Measurements from ENCODE around the gene MX1. TPM values are rescaled to one million over a fixed set of nuclear protein-coding genes. Genes with fewer than 3 reads are reported as not detected.

The MX1 gene
- total RNA-seq, 2 experiments from 2014 or later = 39.4 to 40.0 TPM

- no peaks in the 10 kb centered on the region for H3K4me1 Mint-ChIP-seq (ENCODE audit: low read depth)
- DNase-seq (no peak), ATAC-seq (no peak)
- ChIA-PET CTCF (interaction anchor here (1.6 kb wide), 1 partner anchor 182 kb away, joined by 4 read pairs; no protein-coding TSS in a partner anchor), POLR2A (no interaction called here)
- intact Hi-C loops (cut with micrococcal nuclease) = no loop called here
- no peaks in the 10 kb centered on the region for H3K36me3 Mint-ChIP-seq (ENCODE audit: low read depth)
- no peaks in the 10 kb centered on the region for H3K9me3 Mint-ChIP-seq
- peaks cover 15% of the 10 kb centered on the region for H3K27me3 Mint-ChIP-seq
- no peak overlapping the region for H3K27ac Mint-ChIP-seq
- H3K4me3 Mint-ChIP-seq = no peak overlapping the region
- no peak for TF ChIP-seq CTCF (IDR thresholded peaks at IDR 0.05)
These were observed 39.2 kb downstream of the MX1 start for GRCh38 chr21:41465176-41465781.

GRCh38 chr21:41466024-41466820 lies 40.2 kb downstream of the MX1 start:
- POLR2A ChIA-PET = interaction anchor here (0.8 kb wide), 1 partner anchor 174 kb away, joined by 3 read pairs; no protein-coding TSS in a partner anchor

GRCh38 chr21:41470054-41470453 lies 44.0 kb downstream of the MX1 start:
- POLR2A ChIA-PET = no interaction called here
- H3K4me3 Mint-ChIP-seq = no peak overlapping the region
- DNase-seq (no peak), ATAC-seq (no peak)
- no peaks in the 10 kb centered on the region for H3K36me3 Mint-ChIP-seq (ENCODE audit: low read depth)
- peaks cover 19% of the 10 kb centered on the region for H3K27me3 Mint-ChIP-seq
- H3K27ac Mint-ChIP-seq = no peak overlapping the region
- H3K4me1 Mint-ChIP-seq (ENCODE audit: low read depth) = no peaks in the 10 kb centered on the region
- intact Hi-C loops (cut with micrococcal nuclease) = no loop called here
- TF ChIP-seq CTCF (IDR thresholded peaks at IDR 0.05) = no peak
- no peaks in the 10 kb centered on the region for H3K9me3 Mint-ChIP-seq
- CTCF ChIA-PET = interaction anchor here (2.3 kb wide), 1 partner anchor 187 kb away, joined by 7 read pairs; no protein-coding TSS in a partner anchor

More at GRCh38 chr21:41466024-41466820, 40.2 kb downstream of the MX1 start:
- ATAC-seq = no peak
- Mint-ChIP-seq H3K4me3 (no peak overlapping the region), H3K36me3 (ENCODE audit: low read depth) (no peaks in the 10 kb centered on the region), H3K9me3 (no peaks in the 10 kb centered on the region), H3K27me3 (peaks cover 19% of the 10 kb centered on the region), H3K27ac (no peak overlapping the region), H3K4me1 (ENCODE audit: low read depth) (no peaks in the 10 kb centered on the region)
- CTCF ChIA-PET = interaction anchor here (1.6 kb wide), 1 partner anchor 183 kb away, joined by 4 read pairs; no protein-coding TSS in a partner anchor
- no peak for DNase-seq
- intact Hi-C loops (cut with micrococcal nuclease) = no loop called here
- TF ChIP-seq CTCF (IDR thresholded peaks at IDR 0.05) = no peak

- Mint-ChIP-seq H3K4me1 (ENCODE audit: low read depth) (peaks cover 4% of the 10 kb centered on the region), H3K9me3 (no peaks in the 10 kb centered on the region), H3K4me3 (no peak overlapping the region), H3K36me3 (ENCODE audit: low read depth) (no peaks in the 10 kb centered on the region), H3K27ac (no peak overlapping the region), H3K27me3 (peaks cover 22% of the 10 kb centered on the region)
- no peak for DNase-seq
- ATAC-seq = no peak
- CTCF ChIA-PET = no interaction called here
- intact Hi-C loops (cut with micrococcal nuclease) = no loop called here
- POLR2A ChIA-PET = no interaction called here
- no peak for TF ChIP-seq CTCF (IDR thresholded peaks at IDR 0.05)
These were observed 46.9 kb downstream of the MX1 start for GRCh38 chr21:41472753-41473548.
